MCF 10A (cell line): Measurements from ENCODE around the gene EIF3A. TPM values are rescaled to one million over a fixed set of nuclear protein-coding genes. Genes with fewer than 3 reads are reported as not detected.

Experiments used
- BruUV-seq: library from RNA; stranded (reverse); fragments of 400-500 nt; replicated peaks from 2 replicates; lab custom pipeline; 2021; lab: Mats Ljungman, UMichigan
- CTCF ChIA-PET: fragments of 300-600 bp; sonication (Branson Sonifier 250); formaldehyde crosslinking; extraction: SDS; loops from one replicate; lab custom pipeline; 2021; ENCODE audit warnings: antibody characterized with exemption, inconsistent platforms; lab: Yijun Ruan, JAX
- POLR2A ChIA-PET: fragments of 300-600, 350-650 bp; sonication (Branson Sonifier 250); formaldehyde crosslinking; extraction: SDS; loops from one replicate; lab custom pipeline; 2020; ENCODE audit warnings: antibody characterized with exemption, inconsistent platforms; lab: Yijun Ruan, JAX
- DNase-seq: peaks from one replicate; pipeline ENCODE4 v3.0.0-alpha.2; 2018; ENCODE audit not compliant: unreplicated experiment
- H3K27ac Mint-ChIP-seq: one replicate; pipeline ENCODE4 v1.8.0; 2022; ENCODE audit warnings: mild to moderate bottlenecking, low read depth, mixed read lengths; ENCODE audit not compliant: unreplicated experiment
- H3K27me3 Mint-ChIP-seq: one replicate; pipeline ENCODE4 v1.8.0; 2022; ENCODE audit warnings: mixed read lengths; ENCODE audit not compliant: insufficient read depth, unreplicated experiment
- H3K36me3 Mint-ChIP-seq: one replicate; pipeline ENCODE4 v1.8.0; 2022; ENCODE audit warnings: mild to moderate bottlenecking, moderate library complexity, mixed read lengths; ENCODE audit not compliant: insufficient read depth, unreplicated experiment
- H3K4me1 Mint-ChIP-seq: one replicate; pipeline ENCODE4 v1.8.0; 2022; ENCODE audit warnings: mixed read lengths; ENCODE audit not compliant: insufficient read depth, unreplicated experiment
- H3K4me3 Mint-ChIP-seq: one replicate; pipeline ENCODE4 v1.8.0; 2022; ENCODE audit warnings: mild to moderate bottlenecking, moderate library complexity, mixed read lengths; ENCODE audit not compliant: unreplicated experiment
- H3K9me3 Mint-ChIP-seq: one replicate; pipeline ENCODE4 v1.8.0; 2022; ENCODE audit warnings: mixed read lengths; ENCODE audit not compliant: unreplicated experiment
- intact Hi-C: fragments of 100-400 bp; cut with micrococcal nuclease; formaldehyde crosslinking; loops from 2 replicates; pipeline ENCODE4 v1.14.1; 2022
- total RNA-seq: library from RNA; stranded (reverse); gene quantifications from 2 replicates; pipeline ENCODE4 v1.2.3, GENCODE V29; 2022
- TF ChIP-seq, protein P1 (sequence below): fragments of 200-600 bp; IDR thresholded peaks from one replicate; pipeline ENCODE4 v1.8.0; 2022; ENCODE audit warnings: antibody characterized with exemption, mild to moderate bottlenecking; ENCODE audit not compliant: unreplicated experiment

Gene EIF3A
- total RNA-seq, 1 experiment from 2014 or later = 226 TPM

- Mint-ChIP-seq H3K27ac (no peak overlapping the region), H3K27me3 (no peaks in the 10 kb centered on the region), H3K36me3 (no peaks in the 10 kb centered on the region), H3K9me3 (no peaks in the 10 kb centered on the region), H3K4me1 (peaks cover 37% of the 10 kb centered on the region), H3K4me3 (peak overlapping the region; percentile 30)
- no TSS peak for BruUV-seq
- CTCF ChIA-PET = interaction anchor here (0.5 to 1.0 kb wide), 6 partner anchors 28 to 435 kb away, joined by 3 to 4 read pairs (median 3); no protein-coding TSS in a partner anchor
- peak; percentile 60 for DNase-seq
- intact Hi-C loops = no loop called here
- TF ChIP-seq, protein P1, sequence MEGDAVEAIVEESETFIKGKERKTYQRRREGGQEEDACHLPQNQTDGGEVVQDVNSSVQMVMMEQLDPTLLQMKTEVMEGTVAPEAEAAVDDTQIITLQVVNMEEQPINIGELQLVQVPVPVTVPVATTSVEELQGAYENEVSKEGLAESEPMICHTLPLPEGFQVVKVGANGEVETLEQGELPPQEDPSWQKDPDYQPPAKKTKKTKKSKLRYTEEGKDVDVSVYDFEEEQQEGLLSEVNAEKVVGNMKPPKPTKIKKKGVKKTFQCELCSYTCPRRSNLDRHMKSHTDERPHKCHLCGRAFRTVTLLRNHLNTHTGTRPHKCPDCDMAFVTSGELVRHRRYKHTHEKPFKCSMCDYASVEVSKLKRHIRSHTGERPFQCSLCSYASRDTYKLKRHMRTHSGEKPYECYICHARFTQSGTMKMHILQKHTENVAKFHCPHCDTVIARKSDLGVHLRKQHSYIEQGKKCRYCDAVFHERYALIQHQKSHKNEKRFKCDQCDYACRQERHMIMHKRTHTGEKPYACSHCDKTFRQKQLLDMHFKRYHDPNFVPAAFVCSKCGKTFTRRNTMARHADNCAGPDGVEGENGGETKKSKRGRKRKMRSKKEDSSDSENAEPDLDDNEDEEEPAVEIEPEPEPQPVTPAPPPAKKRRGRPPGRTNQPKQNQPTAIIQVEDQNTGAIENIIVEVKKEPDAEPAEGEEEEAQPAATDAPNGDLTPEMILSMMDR = no peak
- POLR2A ChIA-PET = interaction anchor here (0.6 to 6.3 kb wide), 6 partner anchors 12 to 249 kb away, joined by 3 to 83 read pairs (median 4); partner anchors contain the start of genes CACUL1 and NANOS1
Measured at GRCh38 chr10:119003572-119004289, 76.9 kb downstream of the EIF3A start.

DNA sequence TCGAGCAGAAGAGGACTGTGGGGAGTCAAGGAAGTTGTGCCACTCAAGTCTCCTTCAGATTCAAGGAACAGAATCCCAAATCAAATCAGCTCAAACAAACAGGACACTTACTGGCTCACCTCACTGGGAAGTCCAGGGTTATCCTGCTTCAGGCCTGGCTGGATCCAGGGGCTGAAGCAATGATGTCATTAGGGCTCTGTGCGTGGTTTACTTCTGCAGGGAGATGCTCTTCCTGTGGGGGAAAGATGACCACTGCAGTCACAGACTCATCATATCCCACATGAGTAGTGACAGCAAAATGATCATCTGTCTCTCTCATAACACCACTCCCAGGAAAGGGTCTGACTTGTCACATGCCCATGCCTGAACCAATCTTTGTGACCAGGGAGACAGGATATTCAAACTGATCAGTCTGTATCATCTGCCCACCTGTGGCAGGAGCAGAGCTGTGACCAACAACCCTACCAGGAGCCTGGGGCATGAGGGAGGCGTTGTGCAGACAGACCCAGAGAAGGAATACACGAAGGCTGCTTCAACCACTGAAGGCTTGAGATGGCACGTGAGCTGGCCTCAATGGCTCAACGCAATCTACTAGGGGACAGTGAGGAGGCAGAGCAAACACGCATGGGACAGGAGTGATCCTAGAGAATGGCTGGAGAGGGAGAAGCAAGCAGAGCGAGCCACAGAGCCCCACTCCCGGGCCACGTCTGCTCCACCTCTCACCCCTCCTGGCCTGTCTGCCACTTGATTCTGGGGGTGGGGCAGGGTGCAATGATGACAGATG lies 78.7 kb downstream of the EIF3A start:
- no peaks in the 10 kb centered on the region for H3K27me3 Mint-ChIP-seq
- H3K4me1 Mint-ChIP-seq = peaks cover 33% of the 10 kb centered on the region
- intact Hi-C loops = no loop called here
- H3K4me3 Mint-ChIP-seq = no peak overlapping the region
- ChIA-PET CTCF (interaction anchor here (1.0 kb wide), 1 partner anchor 8 kb away, joined by 3 read pairs; no protein-coding TSS in a partner anchor), POLR2A (interaction anchor here (0.6 to 2.0 kb wide), 4 partner anchors 30 to 209 kb away, joined by 3 to 6 read pairs (median 4); no protein-coding TSS in a partner anchor)
- no peaks in the 10 kb centered on the region for H3K36me3 Mint-ChIP-seq
- no peak overlapping the region for H3K27ac Mint-ChIP-seq
- TF ChIP-seq, protein P1 = no peak
- H3K9me3 Mint-ChIP-seq = peaks cover 9% of the 10 kb centered on the region
- BruUV-seq = no TSS peak
- no peak for DNase-seq

DNA sequence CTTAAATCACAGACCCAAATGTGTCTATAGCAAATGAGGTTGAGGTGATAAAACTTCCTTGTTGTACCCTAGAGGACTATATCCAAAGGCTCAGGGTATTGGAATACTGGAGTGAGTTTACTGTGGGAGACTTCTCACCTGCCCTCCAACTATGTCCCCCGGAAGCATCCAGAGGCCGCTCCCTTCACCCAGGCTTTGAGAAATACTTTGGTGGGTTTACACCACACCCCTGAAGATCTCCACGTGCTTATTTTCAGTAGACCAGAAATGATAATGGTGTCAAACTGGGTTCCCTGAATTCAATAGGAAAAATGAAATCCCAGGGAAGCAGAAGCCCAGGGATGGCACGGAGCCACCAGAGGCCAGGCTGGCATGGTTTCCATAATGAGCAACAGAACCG lies 82.4 kb downstream of the EIF3A start:
- POLR2A ChIA-PET = interaction anchor here (0.6 kb wide), 1 partner anchor 8 kb away, joined by 3 read pairs; no protein-coding TSS in a partner anchor
- no peak for DNase-seq
- no peak overlapping the region for H3K27ac Mint-ChIP-seq
- peaks cover 7% of the 10 kb centered on the region for H3K4me1 Mint-ChIP-seq
- H3K36me3 Mint-ChIP-seq = no peaks in the 10 kb centered on the region
- BruUV-seq = no TSS peak
- no peaks in the 10 kb centered on the region for H3K27me3 Mint-ChIP-seq
- TF ChIP-seq, protein P1 = no peak
- intact Hi-C loops = no loop called here
- CTCF ChIA-PET = interaction anchor here (0.5 kb wide), 1 partner anchor 429 kb away, joined by 4 read pairs; no protein-coding TSS in a partner anchor
- peaks cover 9% of the 10 kb centered on the region for H3K9me3 Mint-ChIP-seq
- H3K4me3 Mint-ChIP-seq = no peak overlapping the region
